GM19468 (cell line): ENCODE data around the gene GALNT13.

ENCODE experiments used
- ATAC-seq: cut with Tn5 transposase; IDR thresholded peaks from one replicate; pipeline ENCODE4 v1.9.1; 2021; ENCODE audit warnings: mild to moderate bottlenecking, moderate library complexity, moderate number of reproducible peaks; ENCODE audit not compliant: unreplicated experiment; ENCODE audit errors: extremely low read depth

Gene GALNT13

GRCh38 chr2:154386186-154386585 is 514.5 kb downstream of the GALNT13 start:
- no peak for ATAC-seq

DNA sequence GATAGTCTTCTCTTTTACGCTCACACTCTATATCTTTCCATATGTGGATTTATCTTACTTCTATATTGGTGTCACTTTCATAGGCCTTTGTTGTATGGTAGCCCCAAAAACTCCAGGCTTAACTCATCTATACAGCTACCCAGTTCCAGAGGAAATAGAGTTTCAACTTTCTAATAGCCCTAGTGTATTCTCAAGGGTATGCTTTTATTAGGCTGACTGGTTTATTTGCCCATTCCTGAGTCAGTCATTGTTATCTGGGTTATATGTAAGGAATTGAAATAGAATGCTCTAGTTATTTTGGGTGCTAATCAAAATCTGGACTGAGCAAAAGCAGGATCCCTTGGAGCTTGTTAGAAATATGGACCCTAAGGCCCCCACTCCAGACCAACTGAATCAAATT is 519.3 kb downstream of the GALNT13 start:
- ATAC-seq: no peak

- peak; percentile 92 for ATAC-seq
Observed at GRCh38 chr2:154392256-154392655, 520.5 kb downstream of the GALNT13 start.

GRCh38 chr2:154394600-154394999 is 522.9 kb downstream of the GALNT13 start:
- no peak for ATAC-seq

- ATAC-seq: no peak
Observed at GRCh38 chr2:154400563-154401290, 529.0 kb downstream of the GALNT13 start.

DNA sequence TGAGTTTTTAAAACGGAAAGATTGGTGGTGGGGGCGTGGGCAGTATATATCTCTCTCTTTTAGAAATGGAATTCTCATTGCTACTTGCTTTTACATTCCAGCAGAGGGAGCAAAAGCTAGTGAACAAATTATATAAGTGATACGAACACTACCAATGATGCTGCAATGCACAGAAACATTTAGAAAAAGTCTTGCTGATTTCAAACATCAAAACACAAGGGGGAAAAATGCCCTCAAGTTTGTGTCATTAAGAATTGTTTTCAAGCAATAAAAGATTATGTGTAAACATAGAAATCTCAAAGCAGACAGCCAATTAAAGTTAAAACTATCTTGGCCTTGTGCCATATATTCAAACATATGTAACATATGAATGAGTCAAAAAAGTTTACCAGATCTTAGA is 530.5 kb downstream of the GALNT13 start:
- no peak for ATAC-seq

DNA sequence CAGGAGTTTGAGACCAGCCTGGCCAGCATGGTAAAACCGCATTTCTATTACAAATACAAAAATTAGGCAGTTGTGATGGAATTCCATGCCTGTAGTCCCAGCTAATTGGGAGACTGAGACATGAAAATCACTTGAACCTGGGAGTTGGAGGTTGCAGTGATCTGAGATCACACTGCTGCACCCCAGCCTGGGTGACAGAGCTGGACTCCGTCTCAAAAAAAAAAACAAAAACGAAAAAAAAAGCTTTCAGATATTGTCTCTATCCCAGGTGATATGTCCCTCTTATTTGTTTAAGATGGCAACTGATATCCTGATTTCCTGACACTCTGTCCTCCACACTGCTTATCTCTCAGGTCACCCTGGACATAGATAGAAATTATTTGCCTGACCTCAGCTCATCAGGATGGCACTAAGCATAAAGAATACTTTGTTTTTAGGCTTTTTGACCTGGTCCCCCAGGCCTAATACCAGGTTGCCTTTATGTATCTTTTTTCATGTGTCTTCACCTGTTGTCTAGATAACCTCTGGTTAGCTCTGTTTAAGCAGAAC is 531.6 kb downstream of the GALNT13 start:
- no peak for ATAC-seq

DNA sequence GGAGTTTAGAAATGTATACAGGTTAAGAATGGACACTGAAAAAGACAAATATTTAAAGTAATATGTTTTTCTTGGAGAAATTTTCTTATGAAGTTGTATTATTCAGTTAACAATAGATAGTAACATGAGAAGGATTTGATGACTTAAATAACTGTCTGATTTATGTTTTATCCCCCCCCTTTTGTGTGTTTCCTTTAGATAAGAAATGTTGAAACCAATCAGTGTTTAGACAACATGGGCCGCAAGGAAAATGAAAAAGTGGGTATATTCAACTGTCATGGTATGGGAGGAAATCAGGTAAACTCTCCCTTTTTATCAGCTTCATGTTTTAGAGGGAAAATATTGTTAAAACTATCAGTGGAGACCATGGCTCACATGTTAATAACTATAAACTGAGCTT is 537.1 kb downstream of the GALNT13 start:
- ATAC-seq: no peak

DNA sequence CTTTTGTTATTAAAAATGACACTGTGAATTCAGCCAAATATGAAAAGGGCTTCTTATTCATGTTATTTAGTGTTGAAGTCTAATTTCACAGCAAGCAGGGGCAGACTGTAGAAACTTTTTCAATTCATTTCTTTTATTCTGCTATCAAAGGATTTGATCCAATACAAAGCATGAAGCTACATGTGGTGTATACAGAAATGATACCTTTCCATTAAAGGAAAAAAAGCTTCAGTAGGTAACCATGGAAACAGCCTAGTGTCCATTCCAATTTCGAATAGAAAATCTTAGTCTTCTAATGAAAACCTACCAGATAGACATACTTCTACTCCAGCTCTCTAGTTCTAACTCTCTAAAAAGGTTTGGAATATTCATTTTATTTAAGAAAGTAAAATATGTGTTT is 550.5 kb downstream of the GALNT13 start:
- ATAC-seq: no peak

GRCh38 chr2:154425994-154426393 is 554.3 kb downstream of the GALNT13 start:
- no peak for ATAC-seq

GRCh38 chr2:154427453-154427852 is 555.7 kb downstream of the GALNT13 start:
- ATAC-seq: no peak

- ATAC-seq: no peak
Observed at GRCh38 chr2:154428022-154428421, 556.3 kb downstream of the GALNT13 start.

DNA sequence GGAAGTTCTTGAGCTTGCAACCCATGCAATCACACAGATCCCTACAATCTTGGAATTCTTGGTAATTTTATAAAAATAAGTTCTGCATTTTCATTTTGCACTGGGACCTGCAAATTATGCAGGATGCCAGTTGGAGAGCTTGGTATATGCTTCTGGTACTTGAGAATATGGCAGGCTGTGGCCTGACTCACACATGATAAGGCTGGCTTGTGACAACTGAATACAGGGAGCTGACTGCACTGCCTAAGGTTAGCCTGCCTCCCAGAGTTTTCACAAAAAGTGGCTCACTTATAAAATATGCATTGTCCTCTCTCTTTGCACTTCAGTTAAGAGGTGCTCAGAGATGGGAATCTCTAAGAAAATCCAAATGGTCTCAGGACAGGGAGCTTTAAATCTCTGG is 561.3 kb downstream of the GALNT13 start:
- no peak for ATAC-seq

- ATAC-seq: no peak
Observed at GRCh38 chr2:154437104-154437503, 565.4 kb downstream of the GALNT13 start.

DNA sequence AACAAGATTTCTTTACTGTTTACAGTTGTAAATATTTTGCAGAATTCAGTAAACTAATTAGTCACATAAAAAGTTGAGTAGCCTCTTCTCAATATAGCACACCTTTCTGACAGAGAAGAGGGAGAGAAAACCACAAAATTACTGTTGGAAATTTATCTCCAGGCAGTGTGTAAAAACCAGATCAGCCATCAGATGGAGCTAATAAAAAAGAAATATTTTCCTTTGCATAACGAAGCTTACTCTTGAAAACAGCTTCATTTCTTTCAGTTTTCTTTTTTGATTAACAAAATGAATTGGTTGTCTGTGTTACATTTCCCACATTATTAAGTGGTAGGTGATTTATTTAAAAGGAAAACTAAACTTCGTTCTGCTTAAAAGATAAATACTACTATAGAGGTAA is 567.4 kb downstream of the GALNT13 start:
- ATAC-seq: no peak

- ATAC-seq: no peak
Observed at GRCh38 chr2:154443919-154444318, 572.2 kb downstream of the GALNT13 start.

DNA sequence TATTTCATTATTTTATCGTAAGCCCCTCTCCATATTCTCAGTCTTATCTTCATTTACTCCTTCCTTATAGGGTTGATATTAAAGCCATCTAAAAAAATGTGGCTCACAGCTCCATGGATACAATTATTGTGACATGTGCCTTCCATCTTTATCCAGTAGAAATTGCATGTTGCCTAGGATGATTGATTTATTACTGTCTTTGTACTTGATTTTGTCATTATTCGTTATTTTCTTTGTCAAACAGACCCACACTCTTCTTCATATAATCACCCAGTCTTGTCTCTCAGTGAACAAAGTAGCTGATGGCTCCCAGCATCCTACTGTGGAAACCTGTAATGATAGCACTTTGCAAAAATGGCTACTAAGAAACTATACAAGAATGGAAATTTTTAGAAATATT is 574.6 kb downstream of the GALNT13 start:
- ATAC-seq: no peak

DNA sequence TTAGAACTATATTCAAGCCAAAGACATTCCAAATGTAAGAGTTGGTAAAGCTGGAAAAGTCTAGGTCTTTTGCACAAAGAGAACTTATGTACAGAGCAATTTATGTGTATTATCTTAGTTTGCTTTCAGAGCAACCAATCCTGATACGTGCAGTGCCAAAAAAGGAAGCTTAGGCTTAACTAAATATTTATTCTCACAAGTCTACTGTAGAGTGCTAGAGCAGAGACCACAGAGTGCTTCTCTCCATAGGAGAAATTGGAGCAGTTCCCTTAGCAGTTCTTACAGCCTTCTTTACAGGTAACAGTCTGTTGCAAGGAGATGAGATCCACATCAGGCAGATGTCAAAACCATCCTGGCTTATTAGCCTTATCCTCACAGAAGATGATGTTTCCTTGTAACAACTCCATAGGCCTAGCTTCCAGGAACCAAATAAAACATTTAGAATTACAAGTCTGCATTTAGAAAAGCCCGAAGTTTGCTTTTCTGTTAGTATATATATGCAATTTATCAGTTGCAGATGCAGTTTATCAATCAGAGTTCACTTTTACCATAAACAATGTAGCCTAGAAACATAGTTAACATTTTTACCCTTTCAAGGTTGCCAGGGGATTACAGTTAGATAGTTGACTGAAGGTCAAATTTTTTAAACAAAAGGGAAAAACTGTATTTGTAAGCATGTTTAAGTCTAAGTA is 576.2 kb downstream of the GALNT13 start:
- no peak for ATAC-seq

DNA sequence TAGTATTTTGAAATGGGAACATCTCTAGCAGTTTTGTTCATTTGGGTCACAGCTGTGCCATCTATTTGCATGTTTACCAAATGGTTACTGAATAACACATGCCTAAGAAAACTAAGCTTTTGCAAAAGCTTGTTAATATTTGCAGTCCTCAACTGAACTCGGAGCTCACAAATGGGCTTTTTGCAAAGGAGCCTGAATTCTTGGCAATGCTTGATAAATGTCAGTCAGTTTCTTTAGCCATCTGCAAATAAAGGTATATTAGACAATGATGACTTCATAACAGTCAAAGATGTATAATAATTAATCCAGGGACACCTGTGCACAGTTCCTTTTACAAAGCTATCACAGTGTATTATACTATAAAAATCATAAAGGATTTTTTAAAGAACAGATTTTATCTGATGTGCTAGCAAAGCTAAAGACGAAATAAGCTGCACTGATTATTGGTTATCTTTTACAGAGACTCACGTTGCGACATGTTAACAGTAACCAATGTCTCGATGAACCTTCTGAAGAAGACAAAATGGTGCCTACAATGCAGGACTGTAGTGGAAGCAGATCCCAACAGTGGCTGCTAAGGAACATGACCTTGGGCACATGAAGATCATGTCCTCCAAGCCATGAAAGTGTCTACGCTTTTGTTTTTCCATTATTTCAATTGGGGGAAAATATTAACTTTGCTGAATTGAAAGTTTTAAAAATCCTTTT is 578.4 kb downstream of the GALNT13 start:
- no peak for ATAC-seq

DNA sequence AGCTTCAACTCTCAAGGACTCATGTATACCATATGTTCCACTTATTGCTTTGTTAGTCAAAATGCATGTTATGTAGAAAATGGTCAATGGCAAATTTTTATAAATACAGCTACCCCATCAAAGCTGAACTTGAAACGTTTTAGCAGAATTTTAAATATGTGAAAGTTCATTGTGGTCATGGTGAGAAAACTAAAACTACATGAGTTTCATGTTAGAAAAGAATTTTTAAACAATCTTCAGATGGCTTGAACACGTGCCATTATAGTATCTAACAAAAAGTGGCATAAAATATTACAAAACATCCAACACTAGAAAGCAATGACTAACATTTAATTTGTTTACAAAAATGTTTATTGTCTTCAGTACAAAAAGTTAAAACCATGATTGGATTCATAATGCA is 580.7 kb downstream of the GALNT13 start:
- ATAC-seq: no peak

DNA sequence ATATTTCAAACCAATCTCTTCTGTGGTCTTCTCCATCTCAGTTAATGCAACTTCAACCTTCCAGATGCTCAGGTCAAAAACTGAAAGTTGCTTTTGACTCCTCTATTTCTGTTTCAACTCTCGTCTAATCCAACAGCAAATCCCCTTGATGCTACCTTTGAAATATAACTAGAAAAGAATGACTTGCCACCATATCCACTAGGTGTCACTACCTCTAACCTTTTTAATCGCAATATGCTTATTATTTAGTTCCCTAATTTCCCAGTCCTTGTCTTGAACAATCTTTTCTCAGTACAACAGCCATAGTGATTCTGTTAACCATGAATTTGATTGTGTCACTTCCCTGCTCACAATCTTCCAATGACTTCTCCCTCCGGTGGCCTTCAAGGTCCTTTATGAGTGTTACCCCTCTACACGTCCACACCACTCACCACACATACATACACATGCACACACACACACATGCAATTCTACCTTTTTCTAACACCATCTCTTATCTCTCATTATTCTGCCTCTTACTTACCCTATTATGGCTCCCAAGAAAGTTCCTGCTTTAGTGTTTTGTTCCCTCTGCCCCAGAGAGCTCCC is 581.3 kb downstream of the GALNT13 start:
- ATAC-seq: peak; percentile 47
